Upper lobe of left lung (tissue), 4 donors: ENCODE results near the gene SUB1.

Experiments
- CTCF ChIP-seq, 6 experiments: fragments of 450-650 bp in 4 of 6; fragments of 200-600 bp in 2 of 6; sonication (generic) in 2 of 6; IDR thresholded peaks; one replicate each; pipeline ENCODE4 v1.5.1; 2016 to 2019; ENCODE audit warnings: antibody characterized with exemption in 6 of 6
- EP300 ChIP-seq, 4 donors: sonication (generic); formaldehyde crosslinking; IDR thresholded peaks; one replicate each; pipeline ENCODE4 v1.5.1; 2017; ENCODE audit warnings: antibody characterized with exemption in 4 of 4, control low read depth in 2 of 4
- POLR2A ChIP-seq, 4 donors: fragments of 450-650 bp; IDR thresholded peaks; one replicate each; pipeline ENCODE4 v1.5.1; 2016 to 2017; ENCODE audit warnings: antibody characterized with exemption in 4 of 4, mild to moderate bottlenecking in 2 of 4
- POLR2AphosphoS5 ChIP-seq, 2 donors: sonication (generic); formaldehyde crosslinking; IDR thresholded peaks; one replicate each; pipeline ENCODE4 v1.5.1; 2017; ENCODE audit warnings: antibody characterized with exemption in 2 of 2

- TF ChIP-seq CTCF (IDR thresholded peaks at IDR 0.05) (no peak), EP300 (IDR thresholded peaks at IDR 0.05) (no peak), POLR2A (IDR thresholded peaks at IDR 0.05) (no peak), POLR2AphosphoS5 (IDR thresholded peaks at IDR 0.05) (no peak)
Measured at GRCh38 chr5:32542216-32543059, 42.9 kb upstream of the SUB1 start.
